Bronchial epithelial cell (primary cell): ENCODE data around the gene RFPL4A. TPM values are rescaled to one million over a fixed set of nuclear protein-coding genes. Genes with fewer than 3 reads are reported as not detected.
"Not testable (repeated sequence)": the region's sequence is repeated elsewhere in the genome, so short reads cannot be mapped to it uniquely, and the experiment has no call there.

Source experiments
- DNase-seq: peaks from one replicate; pipeline ENCODE4 v3.0.0-alpha.2; 2010; ENCODE audit warnings: low read depth
- FAIRE-seq: peaks from 2 replicates; lab custom pipeline; 2011; peaks lifted over from hg19 to GRCh38; lab: Jason Lieb, UNC
- H3K27me3 ChIP-seq: 2 replicates; pipeline ENCODE4 v1.5.1; 2011; ENCODE audit warnings: low read length; ENCODE audit not compliant: control insufficient read depth, insufficient read depth
- H3K36me3 ChIP-seq: 2 replicates; pipeline ENCODE4 v1.5.1; 2011; ENCODE audit warnings: low read length; ENCODE audit not compliant: control insufficient read depth, insufficient read depth
- H3K4me3 ChIP-seq: 2 replicates; pipeline ENCODE4 v1.5.1; 2011; ENCODE audit warnings: mild to moderate bottlenecking, low read depth, low read length, control low read depth
- CTCF ChIP-seq: IDR thresholded peaks from 2 replicates; pipeline ENCODE4 v1.5.1; 2011; ENCODE audit warnings: mild to moderate bottlenecking, moderate library complexity, low read length, control low read depth, inconsistent platforms; ENCODE audit not compliant: insufficient read depth, severe bottlenecking
- total RNA-seq: library from RNA; depleted of rRNA; stranded (reverse); fragments of >200 nt; gene quantifications from 2 replicates; pipeline ENCODE4 v1.2.1, GENCODE V29; 2014

RFPL4A gene
- total RNA-seq, result not detected in 2 replicates

GRCh38 chr19:55758797-55759196 lies at the start of gene RFPL4A:
TSS of gene RFPL4A (plus strand) at chr19:55759097. CDS start at chr19:55761801, 2,704 bp downstream.
- not testable (repeated sequence) for H3K36me3 ChIP-seq, H3K27me3 ChIP-seq, H3K4me3 ChIP-seq, FAIRE-seq, DNase-seq

GRCh38 chr19:55711719-55712118 lies 47.2 kb upstream of the RFPL4A start:
- H3K4me3 ChIP-seq, result no peak overlapping the region
- no peak for DNase-seq
- no peak for TF ChIP-seq CTCF
- no peaks in the 10 kb centered on the region for H3K36me3 ChIP-seq
- no peak for FAIRE-seq
- no peaks in the 10 kb centered on the region for H3K27me3 ChIP-seq

GRCh38 chr19:55712804-55713631 lies 45.9 kb upstream of the RFPL4A start:
- H3K4me3 ChIP-seq, result no peak overlapping the region
- H3K36me3 ChIP-seq, result no peaks in the 10 kb centered on the region
- no peak for TF ChIP-seq CTCF
- DNase-seq (no peak), FAIRE-seq (no peak)
- H3K27me3 ChIP-seq, result no peaks in the 10 kb centered on the region

- no peaks in the 10 kb centered on the region for H3K36me3 ChIP-seq
- H3K27me3 ChIP-seq, result no peaks in the 10 kb centered on the region
- no peak for TF ChIP-seq CTCF
- FAIRE-seq (no peak), DNase-seq (no peak)
- H3K4me3 ChIP-seq, result no peak overlapping the region
Measured at GRCh38 chr19:55716531-55716930, 42.4 kb upstream of the RFPL4A start.

GRCh38 chr19:55717251-55717650 lies 41.6 kb upstream of the RFPL4A start:
- no peak for TF ChIP-seq CTCF
- Histone ChIP-seq H3K27me3 (no peaks in the 10 kb centered on the region), H3K36me3 (no peaks in the 10 kb centered on the region), H3K4me3 (no peak overlapping the region)
- no peak for DNase-seq
- no peak for FAIRE-seq

DNA sequence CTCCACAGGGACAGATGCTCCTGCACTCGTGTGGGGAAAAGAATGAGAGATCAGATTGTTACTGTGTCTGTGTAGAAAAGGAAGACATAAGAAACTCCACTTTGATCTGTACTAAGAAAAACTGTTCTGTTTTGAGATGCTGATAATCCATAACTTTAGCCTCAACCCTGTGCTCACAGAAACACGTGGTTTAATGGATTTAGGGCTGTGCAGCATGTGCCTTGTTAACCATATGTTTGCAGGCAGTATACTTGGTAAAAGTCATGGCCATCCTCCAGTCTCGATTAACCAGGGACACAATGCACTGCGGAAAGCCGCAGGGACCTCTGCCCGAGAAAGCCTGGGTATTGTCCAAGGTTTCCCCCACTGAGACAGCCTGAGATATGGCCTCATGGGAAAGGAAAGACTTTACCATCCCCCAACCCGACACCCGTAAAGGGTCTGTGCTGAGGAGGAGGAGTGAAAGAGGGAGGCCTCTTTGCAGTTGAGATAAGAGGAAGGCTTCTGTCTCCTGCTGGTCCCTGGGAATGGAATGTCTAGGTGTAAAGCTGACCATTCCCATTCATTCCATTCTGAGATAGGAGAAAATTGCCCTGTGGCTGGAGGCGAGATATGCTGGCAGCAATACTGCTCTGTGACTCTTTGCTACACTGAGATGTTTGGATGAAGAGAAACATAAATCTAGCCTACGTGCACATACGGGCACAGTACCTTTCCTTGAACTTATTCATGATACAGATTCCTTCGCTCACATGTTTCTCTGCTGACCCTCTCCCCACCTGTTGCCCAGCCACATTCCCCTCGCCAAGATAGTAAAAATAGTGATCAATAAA lies 40.8 kb upstream of the RFPL4A start:
- not testable (repeated sequence) for DNase-seq, H3K4me3 ChIP-seq, FAIRE-seq, H3K27me3 ChIP-seq, H3K36me3 ChIP-seq
